AG10803 (cell line): ENCODE results near the gene MXD3.

Experiments used
- DNase-seq: peaks from one replicate; pipeline ENCODE4 v3.0.0; 2010; ENCODE audit warnings: low read depth
- H3K4me3 ChIP-seq: 2 replicates; pipeline ENCODE4 v1.5.1; 2011; ENCODE audit warnings: mild to moderate bottlenecking, low read length, control low read depth
- CTCF ChIP-seq: conservative IDR thresholded peaks from 2 replicates; pipeline ENCODE4 v1.5.1; 2011; ENCODE audit warnings: mild to moderate bottlenecking, low read length, control low read depth, inconsistent platforms

The MXD3 gene

GRCh38 chr5:177291735-177292134, 20.0 kb downstream of the MXD3 start:
- DNase-seq: no peak
- TF ChIP-seq CTCF: no peak
- H3K4me3 ChIP-seq: no peak overlapping the region

GRCh38 chr5:177290816-177291596, 20.7 kb downstream of the MXD3 start:
- no peak overlapping the region for H3K4me3 ChIP-seq
- no peak for DNase-seq
- TF ChIP-seq CTCF: no peak

GRCh38 chr5:177288191-177288590, 23.5 kb downstream of the MXD3 start:
- no peak for DNase-seq
- H3K4me3 ChIP-seq: no peak overlapping the region
- no peak for TF ChIP-seq CTCF

DNA sequence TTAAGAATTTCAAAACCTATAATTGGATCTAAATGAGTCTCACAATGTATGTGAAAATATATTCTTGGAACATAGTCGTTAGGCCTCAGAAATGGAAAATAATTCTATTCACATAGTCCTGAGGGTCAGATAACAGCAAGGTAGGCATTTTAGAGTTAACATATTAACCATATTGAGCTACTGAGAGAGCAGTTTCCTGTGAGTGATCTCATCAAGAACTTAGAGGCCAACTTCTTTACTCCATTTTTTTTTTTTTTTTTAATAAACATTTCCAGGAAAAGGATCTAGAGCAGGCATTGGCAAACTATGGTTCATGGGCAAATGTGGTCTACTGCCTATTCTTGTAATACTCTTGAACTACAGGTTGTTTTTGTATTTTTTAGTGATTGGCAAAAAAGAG, 34.8 kb downstream of the MXD3 start:
- TF ChIP-seq CTCF: no peak
- H3K4me3 ChIP-seq: no peak overlapping the region
- no peak for DNase-seq

GRCh38 chr5:177275883-177276282, 35.8 kb downstream of the MXD3 start:
- no peak overlapping the region for H3K4me3 ChIP-seq

GRCh38 chr5:177271113-177271512, 40.6 kb downstream of the MXD3 start:
- no peak for DNase-seq
- H3K4me3 ChIP-seq: no peak overlapping the region
- TF ChIP-seq CTCF: no peak

More at GRCh38 chr5:177275883-177276282, 35.8 kb downstream of the MXD3 start:
- TF ChIP-seq CTCF: no peak
- no peak for DNase-seq

- TF ChIP-seq CTCF: no peak
- DNase-seq: no peak
Measured at GRCh38 chr5:177270653-177271052, 41.0 kb downstream of the MXD3 start.

More at GRCh38 chr5:177270653-177271052, 41.0 kb downstream of the MXD3 start:
- H3K4me3 ChIP-seq: no peak overlapping the region
